GM18868 (cell line): ENCODE results near the gene INCENP.
"Not testable (repeated sequence)": the region's sequence is repeated elsewhere in the genome, so short reads cannot be mapped to it uniquely, and the experiment has no call there.

ENCODE experiments used
- ATAC-seq: cut with Tn5 transposase; IDR thresholded peaks from one replicate; pipeline ENCODE4 v1.9.1; 2021; ENCODE audit warnings: mild to moderate bottlenecking, moderate library complexity; ENCODE audit not compliant: unreplicated experiment

Gene INCENP

DNA sequence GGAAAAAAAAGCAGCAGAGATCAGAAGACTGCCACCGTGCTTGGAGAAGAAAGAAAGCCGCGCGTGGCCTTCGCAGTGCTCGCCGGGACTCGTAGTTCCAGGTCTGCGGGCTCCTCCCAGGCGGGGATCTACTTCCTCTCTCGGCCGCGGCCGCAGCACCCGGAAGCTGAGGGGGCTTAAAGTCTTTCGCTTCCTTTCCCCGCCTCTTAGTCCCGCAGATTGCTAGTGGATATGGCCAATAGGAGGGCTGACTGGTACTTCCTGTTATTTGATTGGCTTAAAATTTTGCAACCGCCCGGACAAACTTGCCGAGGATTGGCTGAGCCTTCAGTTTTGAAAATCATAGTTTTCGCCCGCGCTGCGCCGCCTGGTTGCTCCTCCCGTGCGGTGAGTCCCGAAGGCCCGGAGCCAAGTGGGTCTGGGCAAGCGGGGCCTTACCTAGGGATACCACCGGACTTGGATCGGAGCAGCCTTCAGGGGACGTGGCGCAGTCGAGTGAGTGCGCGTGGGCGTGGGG, at the start of gene INCENP:
Gene INCENP (plus strand): TSS at position 343 of the 517 bp plus-strand sequence. CDS start 4,151 bp downstream, outside the sequence.
- ATAC-seq, result peak; percentile 95

GRCh38 chr11:62075438-62075837, 48.4 kb upstream of the INCENP start:
- ATAC-seq, result no peak

GRCh38 chr11:62077132-62077531, 46.7 kb upstream of the INCENP start:
- ATAC-seq, result no peak

DNA sequence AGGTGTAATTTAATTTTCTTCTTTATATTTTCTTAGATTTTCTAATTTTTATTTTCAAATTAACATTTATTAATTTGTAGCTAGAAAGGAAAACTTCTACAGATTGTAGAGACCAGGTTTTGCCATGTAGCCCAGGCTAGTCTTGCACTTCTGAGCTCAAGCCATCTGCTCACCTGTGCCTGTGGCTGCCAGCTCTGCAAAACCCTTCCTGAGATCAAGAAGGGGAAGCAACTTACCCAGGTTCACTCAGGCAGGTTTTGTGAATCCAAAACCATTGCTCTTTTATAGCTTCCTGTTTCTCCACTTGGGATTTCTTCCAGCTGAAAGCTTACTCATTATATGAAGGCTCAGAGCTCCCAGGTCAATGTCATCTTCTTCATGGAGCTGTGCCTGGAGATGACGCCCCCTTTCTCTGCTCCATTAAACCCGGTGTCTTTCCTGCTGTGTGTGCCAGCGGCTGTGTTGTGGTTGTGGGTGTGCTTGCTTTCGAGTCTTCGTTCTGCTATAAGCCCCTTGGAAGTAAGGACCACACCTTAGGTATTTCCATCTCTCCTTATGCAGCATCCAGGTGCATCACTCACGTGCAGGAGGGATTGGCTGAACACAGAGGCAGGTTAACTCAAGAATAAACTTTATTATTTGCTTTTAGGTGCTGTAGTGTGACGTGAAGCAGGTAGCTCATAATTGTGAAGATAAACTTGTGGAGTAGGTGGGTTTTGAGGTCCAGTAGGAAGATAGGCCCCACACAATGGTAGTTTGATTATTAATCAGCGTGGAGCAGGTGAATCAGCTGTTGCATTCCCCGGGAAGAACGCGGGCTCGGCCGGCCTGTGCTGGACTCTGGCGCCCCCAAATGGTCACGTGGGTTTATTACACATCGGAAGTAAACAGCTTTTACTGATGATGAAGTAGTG, 42.2 kb upstream of the INCENP start:
- no peak for ATAC-seq

DNA sequence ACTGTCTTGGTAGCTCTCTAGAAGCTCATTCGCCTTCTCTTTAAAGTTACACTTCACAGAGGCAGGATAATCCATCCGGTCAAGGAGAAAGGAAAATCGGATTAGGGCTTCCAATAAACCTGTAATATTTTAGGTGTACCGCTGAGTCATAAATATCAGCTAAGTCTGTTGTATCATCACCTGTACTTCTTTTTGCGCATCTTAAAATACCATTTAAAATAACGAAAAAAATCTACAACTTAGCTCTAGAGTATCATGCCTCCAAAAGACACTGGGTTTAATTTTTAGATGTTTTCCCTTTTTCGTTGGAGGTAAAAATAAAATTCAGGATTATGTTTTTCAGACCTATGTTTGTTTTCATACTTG, 41.5 kb upstream of the INCENP start:
- no peak for ATAC-seq

DNA sequence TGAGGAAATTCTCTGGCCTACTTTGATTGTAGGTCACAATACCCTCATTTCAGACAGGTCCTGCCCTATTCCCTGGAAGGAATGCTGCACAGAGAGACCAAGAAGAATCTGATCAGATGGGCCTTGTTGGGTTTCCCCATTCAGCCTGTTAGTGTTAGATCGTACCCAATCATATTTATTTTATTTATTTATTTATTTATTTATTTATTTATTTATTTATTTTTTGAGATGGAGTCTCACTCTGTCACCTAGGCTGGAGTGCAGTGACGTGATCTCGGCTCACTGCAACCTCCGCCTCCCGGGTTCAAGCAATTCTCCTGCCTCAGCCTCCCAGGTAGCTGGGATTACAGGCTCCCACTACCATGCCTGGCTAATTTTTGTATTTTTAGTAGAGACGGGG, 39.0 kb upstream of the INCENP start:
- ATAC-seq, result not testable (repeated sequence)

GRCh38 chr11:62087694-62088093, 36.1 kb upstream of the INCENP start:
- ATAC-seq, result no peak

GRCh38 chr11:62088331-62088933, 35.4 kb upstream of the INCENP start:
- ATAC-seq, result no peak

GRCh38 chr11:62103141-62103540, 20.7 kb upstream of the INCENP start:
- no peak for ATAC-seq

DNA sequence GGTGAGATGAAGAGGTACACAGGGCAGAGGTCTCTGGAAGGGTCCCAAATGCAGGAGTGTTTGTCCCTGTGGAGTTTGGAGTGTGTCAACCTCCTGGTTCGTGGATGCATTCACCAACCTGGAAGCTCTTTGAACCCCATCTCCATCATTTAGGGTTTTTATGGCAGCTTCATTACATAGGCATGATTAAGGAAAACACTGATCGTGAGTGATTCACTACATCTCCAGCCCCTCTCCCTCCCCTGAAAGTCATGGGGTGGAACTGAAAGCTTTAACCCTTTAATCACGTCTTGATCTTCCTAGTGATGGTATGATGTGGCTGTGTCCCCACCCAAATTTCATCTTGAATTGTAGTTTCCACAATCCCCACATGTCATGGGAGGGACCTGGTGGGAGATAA, 19.8 kb upstream of the INCENP start:
- ATAC-seq, result no peak

DNA sequence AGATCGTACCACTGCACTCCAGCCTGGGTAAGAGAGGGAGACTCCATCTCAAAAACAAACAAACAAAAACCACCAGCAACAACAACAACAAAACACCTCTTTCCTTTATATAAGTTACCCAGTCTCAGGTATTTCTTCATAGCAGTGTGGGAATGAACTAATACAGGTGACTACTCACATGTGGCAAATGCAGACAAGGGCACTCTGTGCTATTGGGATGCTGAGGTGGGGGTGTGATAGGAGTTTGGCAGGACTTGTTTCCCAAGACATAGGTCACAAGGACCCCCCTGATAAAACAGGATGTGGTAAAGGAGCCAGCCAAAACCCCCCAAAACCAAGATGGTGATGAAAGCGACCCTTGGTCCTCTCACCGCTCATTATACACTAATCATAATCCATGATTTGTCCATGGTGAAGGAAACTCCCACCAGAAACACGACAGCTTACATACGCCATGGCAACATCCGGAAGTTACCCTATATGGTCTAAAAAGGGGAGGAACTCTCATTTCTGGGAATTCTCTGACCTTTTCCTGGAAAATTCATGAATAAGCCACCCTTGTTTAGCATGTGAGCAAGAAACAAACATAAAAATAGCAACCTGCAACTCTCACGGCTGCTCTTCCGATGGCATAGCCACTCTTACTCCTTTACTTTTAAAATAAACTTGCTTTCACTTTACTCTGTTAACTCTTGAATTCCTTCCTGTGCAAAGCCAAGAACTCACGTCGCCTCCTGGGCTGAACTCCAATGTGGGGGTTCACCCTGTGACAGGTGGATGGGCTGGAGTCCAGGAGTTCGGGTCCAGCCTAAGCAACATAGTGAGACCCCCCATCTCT, 18.8 kb upstream of the INCENP start:
- no peak for ATAC-seq

DNA sequence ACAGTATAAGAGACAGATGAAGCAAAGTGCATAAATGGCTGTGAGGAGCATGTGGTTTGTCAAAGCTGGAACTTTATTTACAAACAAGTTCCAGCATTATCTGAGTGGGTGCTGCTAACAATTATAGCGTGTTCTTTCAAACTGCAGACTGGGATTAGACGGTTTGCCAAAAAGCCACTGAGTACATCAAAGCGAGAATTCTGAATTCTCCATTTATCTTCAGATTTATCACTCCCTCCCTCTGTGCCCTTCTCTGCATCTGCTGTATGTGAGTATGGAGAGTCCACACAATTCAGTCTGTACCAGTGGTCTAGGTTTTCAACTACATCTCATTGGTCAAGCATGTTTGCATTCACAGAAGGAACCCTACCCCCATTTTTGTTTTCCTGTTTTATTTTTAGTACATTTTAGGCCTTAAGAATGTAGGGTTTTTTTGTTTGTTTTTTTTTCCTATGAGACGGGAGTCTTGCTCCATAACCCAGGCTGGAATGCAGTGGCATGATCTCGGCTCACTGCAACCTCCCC, 18.1 kb upstream of the INCENP start:
- ATAC-seq, result no peak

- ATAC-seq, result no peak
Observed at GRCh38 chr11:62108017-62108750, 15.6 kb upstream of the INCENP start.

- no peak for ATAC-seq
Observed at GRCh38 chr11:62108971-62109404, 14.8 kb upstream of the INCENP start.

- no peak for ATAC-seq
Observed at GRCh38 chr11:62115085-62115694, 8.6 kb upstream of the INCENP start.

DNA sequence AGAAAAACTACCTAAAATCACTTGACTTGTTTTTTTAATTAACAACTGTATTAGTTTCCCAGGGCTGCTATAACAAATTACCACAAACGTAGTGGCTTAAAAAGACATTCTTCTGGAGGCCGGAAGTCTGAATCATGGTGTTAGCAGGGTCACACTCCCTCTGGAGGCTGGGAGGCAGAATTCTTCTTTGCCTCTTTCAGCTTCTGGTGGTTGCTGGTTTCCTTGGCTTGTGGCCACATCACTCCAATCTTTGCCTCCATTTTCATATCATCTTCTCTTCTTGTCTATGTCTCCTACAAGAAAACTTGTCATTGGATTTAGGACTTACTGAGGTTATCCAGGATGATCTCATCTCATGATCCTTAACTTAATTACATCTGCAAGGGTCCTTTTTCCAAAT, 7.4 kb upstream of the INCENP start:
- ATAC-seq, result no peak

DNA sequence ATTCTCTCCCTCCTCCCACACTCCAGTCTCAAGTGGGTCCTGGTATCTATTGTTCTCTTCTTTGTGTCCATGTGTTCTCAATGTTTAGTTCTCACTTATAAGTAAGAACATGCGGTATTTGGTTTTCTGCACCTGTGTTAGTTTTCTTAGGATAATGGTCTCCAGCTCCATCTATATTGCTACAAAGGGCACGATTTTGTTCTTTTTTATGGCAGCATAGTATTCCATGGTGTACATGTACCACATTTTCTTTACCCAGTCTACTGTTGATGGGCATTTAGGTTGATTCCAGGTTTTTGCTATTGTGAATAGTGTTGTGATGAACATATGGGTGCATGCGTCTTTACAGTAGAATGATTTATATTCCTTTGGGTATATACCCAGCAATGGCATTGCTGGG, 4.2 kb upstream of the INCENP start:
- ATAC-seq, result no peak

GRCh38 chr11:62120001-62120400, 3.8 kb upstream of the INCENP start:
- ATAC-seq, result no peak

- no peak for ATAC-seq
Observed at GRCh38 chr11:62120431-62120830, 3.4 kb upstream of the INCENP start.

DNA sequence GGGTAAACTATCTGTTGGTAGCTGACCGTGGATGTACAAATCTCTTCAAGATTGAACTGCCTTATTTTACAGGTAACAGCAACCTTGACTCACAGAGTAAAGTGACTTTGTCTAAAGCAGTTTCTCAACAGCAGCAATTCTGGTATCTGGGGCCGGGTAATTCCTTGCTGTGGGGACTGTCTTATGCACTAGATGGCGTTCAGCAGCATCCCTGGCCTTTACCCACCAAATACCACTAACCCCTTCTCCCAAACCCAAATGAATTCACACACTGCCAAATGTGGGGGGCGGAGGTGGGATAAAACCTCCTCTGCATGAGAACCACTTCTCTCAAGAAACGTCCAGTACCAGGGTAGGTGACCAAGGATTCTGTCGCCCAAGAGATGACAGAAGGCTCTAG, 1.7 kb upstream of the INCENP start:
- ATAC-seq, result no peak
